GF-D8 (cell line): ENCODE measurements around the gene STX18.
A peak's percentile ranks its signal among the peaks of the same experiment; 100 is the strongest.
"Not testable (repeated sequence)": the region's sequence is repeated elsewhere in the genome, so short reads cannot be mapped to it uniquely, and the experiment has no call there.

Source experiments
- DNase-seq: peaks from one replicate; lab custom pipeline; 2025; lab: John Stamatoyannopoulos, UW

STX18 gene

GRCh38 chr4:4554234-4554633 lies 12.4 kb upstream of the STX18 start:
- no peak for DNase-seq

GRCh38 chr4:4552042-4552441 lies 10.2 kb upstream of the STX18 start:
- DNase-seq: not testable (repeated sequence)

- not testable (repeated sequence) for DNase-seq
Observed at GRCh38 chr4:4550161-4550560, 8.3 kb upstream of the STX18 start.

- no peak for DNase-seq
Observed at GRCh38 chr4:4549534-4549933, 7.7 kb upstream of the STX18 start.

- no peak for DNase-seq
Observed at GRCh38 chr4:4542774-4543485, 1.1 kb upstream of the STX18 start.

GRCh38 chr4:4541040-4541631 lies 712 bp downstream of the STX18 start:
- DNase-seq: peak; percentile 23

GRCh38 chr4:4539481-4539880 lies 2.4 kb downstream of the STX18 start:
- no peak for DNase-seq

GRCh38 chr4:4535590-4535989 lies 6.3 kb downstream of the STX18 start:
- no peak for DNase-seq

- no peak for DNase-seq
Observed at GRCh38 chr4:4534515-4535145, 7.2 kb downstream of the STX18 start.

GRCh38 chr4:4533461-4534169 lies 8.2 kb downstream of the STX18 start:
- DNase-seq: no peak

- DNase-seq: no peak
Observed at GRCh38 chr4:4532371-4533154, 9.3 kb downstream of the STX18 start.

GRCh38 chr4:4529392-4529791 lies 12.5 kb downstream of the STX18 start:
- DNase-seq: no peak

GRCh38 chr4:4526401-4526800 lies 15.4 kb downstream of the STX18 start:
- DNase-seq: no peak

GRCh38 chr4:4524364-4524763 lies 17.5 kb downstream of the STX18 start:
- no peak for DNase-seq

GRCh38 chr4:4521731-4522130 lies 20.1 kb downstream of the STX18 start:
- no peak for DNase-seq

GRCh38 chr4:4521136-4521535 lies 20.7 kb downstream of the STX18 start:
- DNase-seq: no peak

GRCh38 chr4:4519297-4519894 lies 22.5 kb downstream of the STX18 start:
- DNase-seq: no peak

GRCh38 chr4:4518747-4519146 lies 23.1 kb downstream of the STX18 start:
- no peak for DNase-seq

- no peak for DNase-seq
Observed at GRCh38 chr4:4514786-4515185, 27.1 kb downstream of the STX18 start.

GRCh38 chr4:4512282-4512681 lies 29.6 kb downstream of the STX18 start:
- DNase-seq: no peak

- not testable (repeated sequence) for DNase-seq
Observed at GRCh38 chr4:4510641-4511040, 31.2 kb downstream of the STX18 start.

- DNase-seq: no peak
Observed at GRCh38 chr4:4509521-4509920, 32.3 kb downstream of the STX18 start.
